OCI-LY7 (cell line): ENCODE measurements around the gene TOP2A. TPM values are rescaled to one million over a fixed set of nuclear protein-coding genes. Genes with fewer than 3 reads are reported as not detected.

Experiments used
- BruUV-seq: library from RNA; stranded (reverse); fragments of 400-500 nt; replicated peaks from 2 replicates; lab custom pipeline; 2021; lab: Mats Ljungman, UMichigan
- CTCF ChIA-PET: fragments of 300-600 bp; sonication (Branson Sonifier 250); formaldehyde crosslinking; loops from one replicate; lab custom pipeline; 2022; ENCODE audit warnings: antibody characterized with exemption; ENCODE audit not compliant: unreplicated experiment; lab: Charles Lee
- POLR2A ChIA-PET: fragments of 300-600 bp; sonication (Branson Sonifier 250); formaldehyde crosslinking; loops from one replicate; lab custom pipeline; 2022; ENCODE audit warnings: antibody characterized with exemption; lab: Charles Lee
- DNase-seq: peaks from one replicate; pipeline ENCODE4 v3.0.0-alpha.2; 2015; ENCODE audit warnings: low spot score
- H2AFZ ChIP-seq: fragments of 200-600 bp; sonication (generic), shearing (Covaris generic); 2 replicates; pipeline ENCODE4 v1.6.1; 2014; ENCODE audit warnings: mild to moderate bottlenecking, antibody characterized with exemption, low read length, moderate library complexity
- H3K27ac ChIP-seq: fragments of 200-600 bp; sonication (generic); 2 replicates; pipeline ENCODE4 v1.5.1; 2014; ENCODE audit warnings: mixed run types, low read depth, mild to moderate bottlenecking, moderate library complexity, low read length, inconsistent platforms; ENCODE audit not compliant: poor library complexity, severe bottlenecking
- H3K36me3 ChIP-seq: fragments of 200-600 bp; sonication (generic); 2 replicates; pipeline ENCODE4 v1.6.1; 2014; ENCODE audit warnings: mild to moderate bottlenecking, antibody characterized with exemption, low read length, moderate library complexity, mixed read lengths; ENCODE audit not compliant: insufficient read depth
- H3K4me1 ChIP-seq: fragments of 200-600 bp; sonication (generic); 2 replicates; pipeline ENCODE4 v1.5.1; 2014; ENCODE audit warnings: mild to moderate bottlenecking, low read length; ENCODE audit not compliant: insufficient read depth, poor library complexity, severe bottlenecking
- H3K4me2 ChIP-seq: fragments of 200-600 bp; sonication (generic); 2 replicates; pipeline ENCODE4 v1.6.1; 2014; ENCODE audit warnings: mild to moderate bottlenecking, low read length
- H3K4me3 ChIP-seq: fragments of 200-600 bp; sonication (generic); 2 replicates; pipeline ENCODE4 v1.5.1; 2014; ENCODE audit warnings: mild to moderate bottlenecking, low read depth, low read length; ENCODE audit not compliant: poor library complexity, severe bottlenecking
- H3K79me2 ChIP-seq: fragments of 200-600 bp; sonication (generic); 2 replicates; pipeline ENCODE4 v1.6.1; 2016; ENCODE audit warnings: low read depth, mild to moderate bottlenecking, low read length, moderate library complexity, mixed read lengths; ENCODE audit not compliant: insufficient read depth
- H3K9me2 ChIP-seq: fragments of 200-600 bp; sonication (generic); 2 replicates; pipeline ENCODE4 v1.6.1; 2016; ENCODE audit warnings: mild to moderate bottlenecking, low read length, mixed read lengths; ENCODE audit not compliant: insufficient read depth
- H3K9me3 ChIP-seq: fragments of 200-600 bp; sonication (generic); 2 replicates; pipeline ENCODE4 v1.6.1; 2014; ENCODE audit warnings: mild to moderate bottlenecking, mixed run types, low read length, mixed read lengths
- H4K20me1 ChIP-seq: fragments of 200-600 bp; sonication (generic); 2 replicates; pipeline ENCODE4 v1.6.1; 2014; ENCODE audit warnings: mild to moderate bottlenecking, antibody characterized with exemption, low read length, moderate library complexity, mixed read lengths; ENCODE audit not compliant: insufficient read depth
- CTCF ChIP-seq: fragments of 200-600 bp; sonication (generic); conservative IDR thresholded peaks from 2 replicates; pipeline ENCODE4 v1.5.1; 2014; ENCODE audit warnings: mild to moderate bottlenecking, antibody characterized with exemption, low read length, moderate library complexity, mixed read lengths
- EZH2phosphoT487 ChIP-seq: fragments of 200-600 bp; sonication (generic); IDR thresholded peaks from 2 replicates; pipeline ENCODE4 v1.6.1; 2018; ENCODE audit warnings: low read depth, borderline replicate concordance, mild to moderate bottlenecking, mixed run types, antibody characterized with exemption, low read length, moderate library complexity, mixed read lengths
- intact Hi-C: fragments of 100-400 bp; cut with micrococcal nuclease; formaldehyde crosslinking; loops from one replicate; pipeline ENCODE4 v1.10.0; 2022; ENCODE audit not compliant: unreplicated experiment
- total RNA-seq, 2 experiments: library from RNA; depleted of rRNA in 1 of 2; stranded (reverse); fragments of >200 nt in 1 of 2; shearing (Covaris generic) in 1 of 2; gene quantifications; 2 replicates each; pipeline ENCODE4 v1.2.3, GENCODE V29; 2014 to 2022

Gene TOP2A
- total RNA-seq, 2 experiments from 2014 or later: 293 to 340 TPM

DNA sequence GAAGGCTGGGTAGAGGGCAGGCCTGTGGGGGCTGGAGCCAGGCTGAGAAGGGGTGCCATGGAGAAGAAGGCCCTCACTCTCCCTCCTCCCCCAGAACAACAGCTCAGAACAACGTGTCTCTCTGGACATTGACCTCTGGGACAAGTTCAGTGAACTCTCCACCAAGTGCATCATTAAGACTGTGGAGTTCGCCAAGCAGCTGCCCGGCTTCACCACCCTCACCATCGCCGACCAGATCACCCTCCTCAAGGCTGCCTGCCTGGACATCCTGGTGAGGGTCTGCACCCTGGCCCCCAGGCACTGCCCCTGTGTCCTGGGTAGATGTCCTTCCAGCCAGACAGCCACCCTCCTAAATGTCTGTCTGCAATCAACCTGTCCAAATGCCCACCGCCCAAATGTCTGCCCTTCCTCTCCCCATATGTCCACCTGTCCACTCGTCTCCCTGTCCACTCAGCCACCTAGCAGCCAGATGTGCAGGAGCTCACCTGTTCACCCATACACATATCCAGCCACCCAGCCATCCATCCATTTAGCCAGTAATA lies 65.4 kb downstream of the TOP2A start:
- Histone ChIP-seq H3K36me3 (no peaks in the 10 kb centered on the region), H3K9me3 (no peaks in the 10 kb centered on the region), H3K4me1 (peaks cover 14% of the 10 kb centered on the region), H3K9me2 (no peaks in the 10 kb centered on the region), H4K20me1 (no peaks in the 10 kb centered on the region), H2AFZ (no peak overlapping the region), H3K27ac (no peak overlapping the region), H3K4me2 (no peak overlapping the region), H3K4me3 (no peak overlapping the region), H3K79me2 (no peaks in the 10 kb centered on the region)
- no peak for DNase-seq
- CTCF ChIA-PET: interaction anchor here (0.5 kb wide), 1 partner anchor 53 kb away, joined by 3 read pairs; no protein-coding TSS in a partner anchor
- BruUV-seq: no TSS peak
- intact Hi-C loops: no loop called here
- POLR2A ChIA-PET: no interaction called here
- TF ChIP-seq EZH2phosphoT487 (no peak), CTCF (no peak)

- Histone ChIP-seq H3K9me2 (no peaks in the 10 kb centered on the region), H3K36me3 (no peaks in the 10 kb centered on the region), H3K9me3 (no peaks in the 10 kb centered on the region), H4K20me1 (no peaks in the 10 kb centered on the region), H3K4me3 (no peak overlapping the region), H3K4me1 (peaks cover 18% of the 10 kb centered on the region), H2AFZ (no peak overlapping the region), H3K79me2 (no peaks in the 10 kb centered on the region), H3K27ac (no peak overlapping the region), H3K4me2 (no peak overlapping the region)
- ChIA-PET CTCF (interaction anchor here (0.5 kb wide), 2 partner anchors 52 to 161 kb away, joined by 3 to 7 read pairs; no protein-coding TSS in a partner anchor), POLR2A (no interaction called here)
- intact Hi-C loops: no loop called here
- TF ChIP-seq CTCF (no peak), EZH2phosphoT487 (no peak)
- BruUV-seq: no TSS peak
- no peak for DNase-seq
These were observed 66.1 kb downstream of the TOP2A start for GRCh38 chr17:40351359-40352236.
